HG02840 (cell line): ENCODE data around the gene CERS4.
A peak's percentile ranks its signal among the peaks of the same experiment; 100 is the strongest.
"Not testable (repeated sequence)": the region's sequence is repeated elsewhere in the genome, so short reads cannot be mapped to it uniquely, and the experiment has no call there.

Experiments used
- ATAC-seq: cut with Tn5 transposase; IDR thresholded peaks from one replicate; pipeline ENCODE4 v1.9.1; 2021; ENCODE audit warnings: mild to moderate bottlenecking, moderate library complexity, moderate number of reproducible peaks; ENCODE audit not compliant: unreplicated experiment, low FRiP score

CERS4 gene

GRCh38 chr19:8209462-8210378 is 550 bp downstream of the CERS4 start:
- ATAC-seq, result peak; percentile 68

GRCh38 chr19:8210421-8211101 is 1.4 kb downstream of the CERS4 start:
- ATAC-seq, result no peak

GRCh38 chr19:8212212-8212611 is 3.0 kb downstream of the CERS4 start:
- ATAC-seq, result no peak

GRCh38 chr19:8212916-8213315 is 3.7 kb downstream of the CERS4 start:
- no peak for ATAC-seq

- no peak for ATAC-seq
These were observed 4.9 kb downstream of the CERS4 start for GRCh38 chr19:8213827-8214672.

GRCh38 chr19:8214802-8215201 is 5.6 kb downstream of the CERS4 start:
- ATAC-seq, result no peak

GRCh38 chr19:8215783-8216182 is 6.6 kb downstream of the CERS4 start:
- ATAC-seq, result no peak

- ATAC-seq, result no peak
These were observed 7.2 kb downstream of the CERS4 start for GRCh38 chr19:8216357-8216756.

GRCh38 chr19:8218127-8218526 is 9.0 kb downstream of the CERS4 start:
- ATAC-seq, result not testable (repeated sequence)

GRCh38 chr19:8220481-8220880 is 11.3 kb downstream of the CERS4 start:
- no peak for ATAC-seq

- no peak for ATAC-seq
These were observed 12.0 kb downstream of the CERS4 start for GRCh38 chr19:8221161-8221560.

GRCh38 chr19:8223442-8223841 is 14.3 kb downstream of the CERS4 start:
- ATAC-seq, result not testable (repeated sequence)

GRCh38 chr19:8224394-8225145 is 15.4 kb downstream of the CERS4 start:
- no peak for ATAC-seq

- no peak for ATAC-seq
These were observed 22.0 kb downstream of the CERS4 start for GRCh38 chr19:8231073-8231604.

GRCh38 chr19:8233370-8233769 is 24.2 kb downstream of the CERS4 start:
- no peak for ATAC-seq

- ATAC-seq, result no peak
These were observed 27.9 kb downstream of the CERS4 start for GRCh38 chr19:8237026-8237425.

GRCh38 chr19:8238251-8238650 is 29.1 kb downstream of the CERS4 start:
- no peak for ATAC-seq

GRCh38 chr19:8239528-8240273 is 30.5 kb downstream of the CERS4 start:
- ATAC-seq, result no peak
